ENCODE measurements around the gene TMIGD2.

DNA sequence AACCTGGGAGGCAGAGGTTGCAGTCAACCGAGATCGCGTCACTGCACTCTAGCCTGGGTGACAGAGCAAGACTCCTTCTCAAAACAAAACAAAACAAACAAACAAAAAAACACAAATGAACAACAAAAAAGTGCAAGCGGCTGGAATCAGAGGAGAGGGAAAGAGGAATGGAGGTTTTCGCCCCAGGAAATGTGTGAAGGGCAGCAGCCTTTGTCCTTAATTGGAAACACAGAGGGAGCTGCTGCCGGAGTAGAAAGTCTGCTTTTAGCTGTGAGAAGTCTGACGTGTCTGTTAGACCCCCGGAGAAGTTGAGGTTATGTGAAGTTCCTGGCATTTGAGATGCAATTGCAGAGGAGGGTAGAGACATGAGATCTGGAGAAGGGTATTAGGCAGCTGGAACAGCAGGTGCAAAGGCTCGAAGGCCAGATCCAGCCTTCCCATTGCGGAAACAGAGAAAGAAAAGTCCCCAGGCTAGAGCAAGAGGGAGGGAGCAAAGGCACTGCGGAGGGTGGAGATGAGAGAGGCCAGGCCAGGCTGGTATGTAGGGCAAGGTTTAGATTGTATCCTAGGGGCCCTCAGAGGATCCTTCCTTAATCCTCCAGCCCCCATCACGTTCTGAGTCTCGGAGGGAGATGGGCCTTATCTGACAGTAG lies 473 bp downstream of the TMIGD2 start:
- TF ChIP-seq GATA1 (IDR thresholded peaks at IDR 0.05; ENCODE audit: low read depth, low read length) (no peak), POLR2A (IDR thresholded peaks at IDR 0.05; ENCODE audit: low read length) (no peak)

Measured in erythroblast (primary cell).